ENCODE measurements around the gene SMIM38. TPM values are rescaled to one million over a fixed set of nuclear protein-coding genes. Genes with fewer than 3 reads are reported as not detected.

Gene SMIM38
- total RNA-seq, 1 donor from 2014 or later: not detected

- DNase-seq (ENCODE audit: low read depth): no peak
- TF ChIP-seq CTCF (conservative IDR thresholded peaks at IDR 0.05; ENCODE audit: low read depth, low read length): no peak
- H3K4me3 ChIP-seq (ENCODE audit: low read depth, low read length): no peak overlapping the region
Observed at GRCh38 chr11:69115586-69116560, 39.9 kb upstream of the SMIM38 start.

GRCh38 chr11:69116671-69117070 lies 39.1 kb upstream of the SMIM38 start:
- DNase-seq (ENCODE audit: low read depth): no peak
- H3K4me3 ChIP-seq (ENCODE audit: low read depth, low read length): no peak overlapping the region
- no peak for TF ChIP-seq CTCF (conservative IDR thresholded peaks at IDR 0.05; ENCODE audit: low read depth, low read length)

- DNase-seq (ENCODE audit: low read depth): no peak
- no peak overlapping the region for H3K4me3 ChIP-seq (ENCODE audit: low read depth, low read length)
- TF ChIP-seq CTCF (conservative IDR thresholded peaks at IDR 0.05; ENCODE audit: low read depth, low read length): no peak
Observed at GRCh38 chr11:69119190-69119589, 36.5 kb upstream of the SMIM38 start.

GRCh38 chr11:69120096-69120875 lies 35.4 kb upstream of the SMIM38 start:
- no peak for DNase-seq (ENCODE audit: low read depth)
- H3K4me3 ChIP-seq (ENCODE audit: low read depth, low read length): no peak overlapping the region
- TF ChIP-seq CTCF (conservative IDR thresholded peaks at IDR 0.05; ENCODE audit: low read depth, low read length): no peak

DNA sequence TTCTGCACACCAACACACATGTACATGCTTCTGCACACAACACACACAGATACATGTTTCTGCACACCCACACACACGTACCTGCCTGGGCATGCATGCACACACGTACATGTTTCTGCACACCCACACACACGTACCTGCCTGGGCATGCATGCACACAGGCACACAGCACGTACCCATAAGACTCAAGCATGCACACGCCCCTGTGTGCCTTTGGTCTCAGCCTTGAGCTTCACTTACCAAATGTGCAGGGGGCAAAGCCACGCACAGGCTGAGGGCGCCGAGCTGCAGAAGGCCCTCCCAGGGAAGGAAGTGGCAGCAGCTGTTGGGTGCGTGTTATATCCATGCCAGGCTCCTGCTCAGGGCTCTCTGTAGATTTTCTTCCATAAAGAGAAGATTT lies 34.7 kb upstream of the SMIM38 start:
- DNase-seq (ENCODE audit: low read depth): no peak
- no peak for TF ChIP-seq CTCF (conservative IDR thresholded peaks at IDR 0.05; ENCODE audit: low read depth, low read length)
- no peak overlapping the region for H3K4me3 ChIP-seq (ENCODE audit: low read depth, low read length)

DNA sequence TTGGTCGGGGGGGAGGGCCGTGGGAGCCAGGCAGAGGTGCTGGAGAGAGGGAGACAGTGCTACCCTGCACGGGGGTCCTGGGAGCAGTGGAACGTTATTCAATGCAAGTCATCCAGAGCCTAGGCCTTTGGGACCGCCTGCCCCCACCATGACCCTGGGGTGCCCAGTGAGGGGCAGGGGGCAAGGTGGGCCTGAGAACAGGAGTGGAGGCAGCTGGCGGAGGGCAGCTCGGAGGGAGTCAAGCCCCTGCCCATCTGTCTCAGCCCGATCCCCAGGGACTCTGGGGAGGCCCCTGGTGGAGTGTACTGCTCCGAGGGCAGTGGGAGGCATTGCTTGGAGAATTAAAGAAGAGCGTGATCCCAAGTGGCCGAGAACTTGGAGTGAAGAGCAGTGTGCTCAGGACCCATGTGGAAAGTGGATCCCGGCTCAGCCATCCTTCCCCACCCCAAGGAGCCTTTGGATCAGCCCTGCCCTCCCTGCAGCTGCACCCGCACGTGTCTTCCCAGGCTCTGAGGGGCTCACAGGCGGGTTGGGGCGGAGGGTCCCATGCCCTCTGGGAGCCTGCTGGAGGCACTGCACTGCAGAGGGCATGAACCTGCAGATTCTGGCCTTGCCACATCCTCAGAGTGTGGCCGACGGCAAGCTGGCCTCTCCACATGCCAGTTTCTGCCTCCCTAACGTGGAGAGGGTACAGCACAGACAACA lies 34.0 kb upstream of the SMIM38 start:
- DNase-seq (ENCODE audit: low read depth): no peak
- H3K4me3 ChIP-seq (ENCODE audit: low read depth, low read length): no peak overlapping the region
- TF ChIP-seq CTCF (conservative IDR thresholded peaks at IDR 0.05; ENCODE audit: low read depth, low read length): no peak
